K562 (cell line): Measurements from ENCODE around the gene C1R.

Experiments
- ARNT ChIP-seq, 2 experiments: fragments of 450-650 bp; IDR thresholded peaks; 2 replicates each; pipeline ENCODE4 v1.6.1; 2016; ENCODE audit warnings: mild to moderate bottlenecking in 1 of 2
- FOXJ3 ChIP-seq: sonication (generic); formaldehyde crosslinking; IDR thresholded peaks from 2 replicates; pipeline ENCODE4 v1.4.0; 2020; ENCODE audit warnings: mild to moderate bottlenecking, missing genetic modification reagents
- ZNF121 ChIP-seq: sonication (generic); formaldehyde crosslinking; conservative IDR thresholded peaks from 2 replicates; pipeline ENCODE4 v1.8.0; 2022; ENCODE audit warnings: missing genetic modification reagents
- ZNF764 ChIP-seq: fragments of 250-450 bp; sonication (Bioruptor Pico); IDR thresholded peaks from 2 replicates; pipeline ENCODE4 v1.4.0; 2020; ENCODE audit warnings: low read depth, mild to moderate bottlenecking, moderate library complexity

- TF ChIP-seq ARNT (IDR thresholded peaks at IDR 0.05) (no peak), ZNF121 (no peak), FOXJ3 (CRISPR knock-in tag) (no peak), ZNF764 (CRISPR knock-in tag) (no peak)
These were observed 49.4 kb downstream of the C1R start for GRCh38 chr12:7042842-7043241.
